Astrocyte of the spinal cord (primary cell): ENCODE results near the gene KRT36.

Experiments
- DNase-seq: peaks from one replicate; pipeline ENCODE4 v3.0.0; 2011; ENCODE audit warnings: low read depth, low spot score
- H3K4me3 ChIP-seq: 2 replicates; pipeline ENCODE4 v1.5.1; 2011; ENCODE audit warnings: low read depth, mild to moderate bottlenecking, low read length, moderate library complexity
- in situ Hi-C: cut with HindIII; loops from 2 replicates; pipeline ENCODE4 v1.10.0; 2017; ENCODE audit warnings: low sequenced_read_pairs
- TF ChIP-seq, protein P1 (sequence below): IDR thresholded peaks from 2 replicates; pipeline ENCODE4 v1.5.1; 2012; ENCODE audit warnings: low read depth, mild to moderate bottlenecking, low read length, inconsistent platforms

Gene KRT36

DNA sequence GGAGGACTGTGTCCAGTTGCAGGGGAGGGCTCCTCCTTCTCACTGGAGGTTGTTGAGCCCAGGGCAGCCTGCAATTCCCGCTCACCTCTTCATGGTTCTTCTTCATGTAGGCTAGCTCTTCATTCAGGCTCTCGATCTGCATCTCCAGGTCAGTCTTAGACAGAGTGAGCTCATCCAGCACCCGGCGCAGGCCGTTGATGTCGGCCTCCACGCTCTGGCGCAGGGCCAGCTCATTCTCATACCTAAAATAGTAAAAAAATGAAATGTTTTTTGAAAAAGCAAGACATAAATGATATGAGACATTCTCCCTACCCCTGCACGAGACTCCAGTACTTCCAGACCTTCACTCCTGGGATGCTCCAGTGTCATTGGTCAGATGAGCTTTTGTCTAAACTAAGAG, 13.5 kb upstream of the KRT36 start:
- TF ChIP-seq, protein P1, sequence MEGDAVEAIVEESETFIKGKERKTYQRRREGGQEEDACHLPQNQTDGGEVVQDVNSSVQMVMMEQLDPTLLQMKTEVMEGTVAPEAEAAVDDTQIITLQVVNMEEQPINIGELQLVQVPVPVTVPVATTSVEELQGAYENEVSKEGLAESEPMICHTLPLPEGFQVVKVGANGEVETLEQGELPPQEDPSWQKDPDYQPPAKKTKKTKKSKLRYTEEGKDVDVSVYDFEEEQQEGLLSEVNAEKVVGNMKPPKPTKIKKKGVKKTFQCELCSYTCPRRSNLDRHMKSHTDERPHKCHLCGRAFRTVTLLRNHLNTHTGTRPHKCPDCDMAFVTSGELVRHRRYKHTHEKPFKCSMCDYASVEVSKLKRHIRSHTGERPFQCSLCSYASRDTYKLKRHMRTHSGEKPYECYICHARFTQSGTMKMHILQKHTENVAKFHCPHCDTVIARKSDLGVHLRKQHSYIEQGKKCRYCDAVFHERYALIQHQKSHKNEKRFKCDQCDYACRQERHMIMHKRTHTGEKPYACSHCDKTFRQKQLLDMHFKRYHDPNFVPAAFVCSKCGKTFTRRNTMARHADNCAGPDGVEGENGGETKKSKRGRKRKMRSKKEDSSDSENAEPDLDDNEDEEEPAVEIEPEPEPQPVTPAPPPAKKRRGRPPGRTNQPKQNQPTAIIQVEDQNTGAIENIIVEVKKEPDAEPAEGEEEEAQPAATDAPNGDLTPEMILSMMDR = no peak
- H3K4me3 ChIP-seq = no peak overlapping the region
- no peak for DNase-seq
- in situ Hi-C loops = no loop called here

DNA sequence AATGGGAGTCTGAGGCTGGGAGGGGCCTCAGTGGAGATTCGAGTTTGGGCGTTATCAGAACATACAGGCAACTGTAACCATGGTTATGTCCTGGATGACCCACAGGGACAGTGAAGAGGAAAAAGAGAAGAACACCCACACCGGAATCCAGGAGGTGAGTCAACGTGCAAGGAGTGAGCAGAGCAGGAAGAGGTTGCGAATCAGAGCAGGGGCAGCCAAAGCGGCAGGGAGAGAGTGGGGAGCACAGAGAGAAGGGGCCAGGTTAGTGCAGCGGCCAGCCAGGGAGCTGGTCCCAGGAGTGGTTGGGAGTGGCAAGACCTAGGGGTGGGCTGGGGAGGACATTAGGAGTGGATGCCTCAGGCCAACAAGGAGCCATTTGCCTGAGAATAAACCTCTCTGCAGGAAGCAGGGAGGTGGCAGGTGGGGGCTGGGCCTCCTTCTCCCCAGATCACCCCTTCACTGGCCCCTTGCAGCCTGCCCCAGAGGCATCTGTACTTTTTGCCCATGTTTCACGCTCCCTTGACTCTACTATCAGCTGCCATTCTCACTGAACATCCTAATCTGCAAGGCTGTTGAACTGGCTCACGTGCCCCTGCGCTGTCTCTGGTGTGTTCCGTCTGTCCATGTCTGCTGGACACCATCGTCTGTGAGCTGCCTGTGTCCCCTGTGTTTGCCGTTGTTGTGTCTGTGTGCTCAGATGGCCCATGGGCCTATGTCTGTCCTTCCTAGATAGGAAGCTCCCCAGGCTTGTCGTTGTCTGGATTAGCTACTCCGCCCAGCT, 10.6 kb upstream of the KRT36 start:
- in situ Hi-C loops = no loop called here
- no peak overlapping the region for H3K4me3 ChIP-seq
- TF ChIP-seq, protein P1 = no peak
- DNase-seq = peak; percentile 15

DNA sequence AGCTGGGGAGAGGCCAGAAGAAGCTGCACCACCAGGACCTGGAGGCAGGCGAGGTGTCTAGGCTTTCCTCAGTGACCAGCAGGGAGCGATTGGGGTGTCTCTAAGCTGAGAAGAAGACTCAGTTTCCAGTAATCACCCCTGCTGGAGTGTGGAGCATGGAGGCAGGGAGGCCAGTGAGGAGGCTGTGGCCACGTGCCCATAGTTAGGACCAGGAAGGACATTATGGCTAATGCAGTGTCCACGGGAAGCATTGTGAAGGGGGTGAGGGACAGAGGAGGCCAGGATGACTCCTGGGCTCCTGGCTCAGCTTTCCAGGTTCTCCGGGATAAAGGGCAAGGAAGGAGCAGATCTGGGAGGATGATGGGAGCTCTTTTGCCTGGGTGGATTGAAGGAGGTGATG, 10.0 kb upstream of the KRT36 start:
- TF ChIP-seq, protein P1 = no peak
- in situ Hi-C loops = no loop called here
- no peak for DNase-seq
- no peak overlapping the region for H3K4me3 ChIP-seq

DNA sequence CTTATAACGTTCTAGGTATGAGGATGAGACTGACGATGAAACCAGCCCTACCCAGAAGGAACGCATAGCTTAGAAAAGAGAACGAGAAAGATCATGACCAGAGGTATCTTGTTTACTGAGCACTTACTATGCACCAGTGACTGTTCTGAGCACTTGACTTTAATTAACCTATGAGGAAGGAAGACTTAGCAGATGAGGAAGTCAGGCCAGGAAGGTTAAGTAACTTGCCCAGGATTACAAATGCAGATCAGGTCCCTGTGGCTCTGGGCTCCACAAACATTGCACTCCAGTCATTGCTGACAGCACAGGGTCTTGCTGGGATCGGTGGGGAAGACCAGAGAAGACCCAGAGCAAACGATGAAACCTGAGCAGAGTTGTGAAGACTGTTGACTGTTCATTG, 8.6 kb upstream of the KRT36 start:
- in situ Hi-C loops = no loop called here
- TF ChIP-seq, protein P1 = no peak
- no peak overlapping the region for H3K4me3 ChIP-seq
- DNase-seq = no peak

DNA sequence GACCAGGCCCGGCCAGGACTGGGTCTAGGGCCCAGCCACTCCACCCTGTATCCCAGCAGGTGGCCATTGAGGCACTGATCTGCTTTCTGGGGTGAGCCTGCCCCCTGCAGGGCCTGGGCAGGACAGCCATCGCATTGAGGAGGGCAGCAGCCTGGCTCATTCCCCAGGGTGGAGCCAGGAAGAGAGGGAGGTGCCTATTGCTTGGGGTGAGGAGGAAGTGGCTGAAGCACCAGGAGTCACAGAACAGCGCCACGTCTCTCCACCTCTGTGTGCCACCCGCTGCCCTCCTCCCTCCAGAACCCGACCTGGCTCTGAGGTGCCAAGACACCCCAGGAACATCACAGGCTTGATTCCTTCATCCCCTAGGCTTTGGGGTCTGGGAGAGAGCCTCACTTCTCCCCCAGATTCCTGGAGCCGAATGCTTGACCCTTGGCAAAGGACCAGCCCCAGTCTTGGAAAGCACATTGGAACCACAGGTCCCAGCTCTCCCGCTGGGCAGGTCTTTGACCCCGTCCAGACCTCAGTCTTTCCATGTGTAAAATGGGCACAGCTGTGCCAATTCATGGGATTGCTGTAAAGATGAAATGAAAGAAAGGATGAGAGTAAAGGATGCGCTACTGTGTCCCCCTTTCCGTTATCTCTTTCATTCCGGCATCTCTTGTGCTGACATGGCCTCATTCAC, 7.2 kb upstream of the KRT36 start:
- H3K4me3 ChIP-seq = no peak overlapping the region
- DNase-seq = peak; percentile 77
- TF ChIP-seq, protein P1 = peak; percentile 75
- in situ Hi-C loops = no loop called here

DNA sequence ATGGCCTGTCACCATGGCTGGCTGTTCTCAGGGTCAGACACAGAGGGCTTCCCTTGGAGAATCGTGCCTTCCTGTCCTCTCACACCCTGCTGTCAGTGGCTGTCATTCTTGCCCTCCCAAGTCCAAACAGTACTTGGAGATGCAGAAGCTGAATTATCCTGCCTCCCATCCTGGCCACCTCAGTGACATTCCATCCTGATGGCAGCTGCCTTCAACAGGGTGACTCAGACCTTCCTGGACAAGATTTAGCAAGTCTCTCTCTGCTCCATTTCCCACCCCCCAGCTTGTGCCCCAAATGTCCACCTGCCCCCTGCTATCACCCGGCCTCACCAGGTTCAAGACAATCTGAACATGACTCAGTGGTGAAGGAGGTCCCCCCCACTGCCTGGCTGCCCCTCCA, 4.8 kb upstream of the KRT36 start:
- TF ChIP-seq, protein P1 = no peak
- no peak overlapping the region for H3K4me3 ChIP-seq
- in situ Hi-C loops = no loop called here
- DNase-seq = peak; percentile 7
